Embryonic facial prominence (tissue), 1 donor: ENCODE results near the gene FAM163B.

ENCODE experiments used
- DNase-seq: peaks from one replicate; pipeline ENCODE4 v3.0.0-alpha.2; 2016; ENCODE audit errors: extremely low spot score

Gene FAM163B

GRCh38 chr9:133547116-133547515 is 62.1 kb downstream of the FAM163B start:
- no peak for DNase-seq

- DNase-seq = no peak
Measured at GRCh38 chr9:133546287-133546680, 62.9 kb downstream of the FAM163B start.

GRCh38 chr9:133545494-133546286 is 63.5 kb downstream of the FAM163B start:
- DNase-seq = no peak

GRCh38 chr9:133543772-133544467 is 65.3 kb downstream of the FAM163B start:
- no peak for DNase-seq

- DNase-seq = no peak
Measured at GRCh38 chr9:133542002-133542401, 67.2 kb downstream of the FAM163B start.

GRCh38 chr9:133540698-133541025 is 68.5 kb downstream of the FAM163B start:
- no peak for DNase-seq

GRCh38 chr9:133539991-133540697 is 69.0 kb downstream of the FAM163B start:
- DNase-seq = no peak

GRCh38 chr9:133538851-133539833 is 70.0 kb downstream of the FAM163B start:
- no peak for DNase-seq

GRCh38 chr9:133538176-133538575 is 71.0 kb downstream of the FAM163B start:
- no peak for DNase-seq

GRCh38 chr9:133537257-133537656 is 71.9 kb downstream of the FAM163B start:
- no peak for DNase-seq

- DNase-seq = no peak
Measured at GRCh38 chr9:133536536-133536935, 72.7 kb downstream of the FAM163B start.

- no peak for DNase-seq
Measured at GRCh38 chr9:133536080-133536479, 73.1 kb downstream of the FAM163B start.

- DNase-seq = no peak
Measured at GRCh38 chr9:133535306-133535877, 73.8 kb downstream of the FAM163B start.

- no peak for DNase-seq
Measured at GRCh38 chr9:133534346-133535291, 74.6 kb downstream of the FAM163B start, which contains the start of gene ADAMTSL2. TSS of gene ADAMTSL2 (plus strand) at chr9:133534704. CDS start at chr9:133536713, 2,009 bp downstream.

GRCh38 chr9:133533857-133534256 is 75.3 kb downstream of the FAM163B start:
- DNase-seq = no peak

GRCh38 chr9:133532937-133533668 is 76.1 kb downstream of the FAM163B start:
- no peak for DNase-seq

- no peak for DNase-seq
Measured at GRCh38 chr9:133531293-133531692, 77.9 kb downstream of the FAM163B start.

- no peak for DNase-seq
Measured at GRCh38 chr9:133529874-133530273, 79.3 kb downstream of the FAM163B start.

GRCh38 chr9:133529457-133529856 is 79.7 kb downstream of the FAM163B start:
- DNase-seq = no peak
